Right lung (tissue), 5 donors: Measurements from ENCODE around the gene NCKAP5L. TPM values are rescaled to one million over a fixed set of nuclear protein-coding genes. Genes with fewer than 3 reads are reported as not detected.
A peak's percentile ranks its signal among the peaks of the same experiment; 100 is the strongest.
"Not testable (repeated sequence)": the region's sequence is repeated elsewhere in the genome, so short reads cannot be mapped to it uniquely, and the experiment has no call there.

Experiments used
- DNase-seq, 2 donors: peaks; one replicate each; pipeline ENCODE4 v3.0.0-alpha.2; 2013
- polyA plus RNA-seq, 5 donors: library from polyadenylated mRNA; unstranded; fragments of 120-200 nt; gene quantifications; one replicate each; pipeline versions ENCODE4 v1.2.1 to v1.2.3, GENCODE V29; 2013; ENCODE audit warnings: inconsistent platforms in 1 of 5, low replicate concordance in 1 of 5; ENCODE audit not compliant: insufficient read length in 5 of 5, insufficient read depth in 1 of 5

The NCKAP5L gene
- polyA plus RNA-seq, 5 donors, result 13.4 to 25.7 (median 19.2) TPM

DNA sequence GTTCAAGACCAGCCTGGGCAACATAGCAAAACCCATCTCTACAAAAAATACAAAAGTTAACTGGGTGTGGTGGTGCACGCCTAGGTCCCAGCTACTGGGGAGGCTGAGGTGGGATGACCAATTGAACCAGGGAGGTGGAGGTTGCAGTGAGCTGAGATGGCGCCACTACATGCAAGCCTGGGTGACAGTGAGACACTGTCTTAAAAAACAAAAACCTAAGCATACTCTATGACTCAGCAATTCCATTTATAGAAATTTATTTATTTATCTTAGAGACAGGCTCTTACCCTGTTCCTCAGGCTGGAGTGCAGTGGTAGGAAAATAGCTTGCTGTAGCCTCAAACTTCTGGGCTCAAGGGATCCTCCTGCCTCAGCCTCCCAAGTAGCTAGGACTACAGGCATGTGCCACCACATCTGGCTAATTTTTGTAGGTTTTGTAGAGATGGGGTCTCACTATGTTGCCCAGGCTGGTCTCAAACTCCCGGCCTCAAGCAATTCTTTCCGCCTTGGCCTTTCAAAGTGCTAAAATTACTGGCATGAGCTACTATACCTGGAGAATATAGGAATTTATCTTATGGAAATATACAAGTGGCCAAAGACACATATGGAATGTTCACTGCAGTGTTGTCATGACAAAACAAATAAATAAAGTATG lies 43.3 kb downstream of the NCKAP5L start:
- DNase-seq, result no peak

DNA sequence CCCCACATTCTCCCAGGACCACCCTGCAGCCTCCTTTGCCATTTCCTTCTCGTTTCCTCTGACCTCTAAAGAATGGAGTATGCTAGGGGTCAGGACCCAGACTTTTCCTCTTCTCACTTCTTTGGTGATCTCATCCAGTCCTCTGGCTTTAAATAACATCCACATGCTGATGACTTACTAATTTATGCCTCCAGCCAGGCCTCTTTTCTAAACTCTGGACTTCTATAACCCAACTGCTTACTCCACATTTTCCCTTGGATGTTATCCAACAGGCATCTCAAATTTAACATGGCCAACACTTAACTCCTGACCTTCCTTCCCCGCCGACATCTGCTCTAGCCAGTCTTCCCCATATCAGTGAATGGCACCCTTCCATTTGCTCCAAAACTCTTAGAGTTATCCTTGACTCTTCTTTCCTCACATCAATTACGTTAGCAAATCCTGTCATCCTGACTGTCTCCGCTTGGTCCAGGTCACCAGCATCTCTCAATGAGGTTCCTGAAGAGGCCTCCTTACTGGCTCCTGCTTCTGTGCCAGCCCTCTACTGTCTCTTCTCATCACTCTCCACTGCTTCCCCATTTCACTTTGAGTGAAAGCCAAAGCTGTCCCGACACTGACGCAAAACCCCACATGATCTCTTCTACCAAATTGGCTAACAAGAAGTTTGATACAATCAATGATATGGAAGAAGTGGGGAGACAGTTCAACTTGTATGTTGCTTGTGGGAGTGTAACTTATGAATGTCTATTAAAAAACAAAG lies 44.1 kb downstream of the NCKAP5L start:
- peak; percentile 76 to 81 for DNase-seq

DNA sequence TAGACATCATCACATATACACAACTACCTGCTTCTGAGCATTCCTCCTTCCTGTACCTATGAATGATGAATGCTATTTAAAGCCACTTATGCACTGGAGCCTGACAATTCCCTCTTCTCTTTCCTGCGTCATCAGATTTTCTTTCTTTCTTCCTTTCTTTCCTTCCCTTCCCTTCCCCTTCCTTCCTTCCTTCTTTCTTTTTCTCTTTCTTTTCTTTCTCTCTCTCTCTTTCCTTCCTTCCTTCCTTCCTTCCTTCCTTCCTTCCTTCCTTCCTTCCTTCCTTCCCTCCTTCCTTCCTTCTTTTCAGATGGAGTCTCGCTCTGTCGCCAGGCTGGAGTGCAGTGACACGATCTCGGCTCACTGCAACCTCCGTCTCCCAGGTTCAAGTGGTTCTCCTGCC lies 47.3 kb downstream of the NCKAP5L start:
- not testable (repeated sequence) for DNase-seq

DNA sequence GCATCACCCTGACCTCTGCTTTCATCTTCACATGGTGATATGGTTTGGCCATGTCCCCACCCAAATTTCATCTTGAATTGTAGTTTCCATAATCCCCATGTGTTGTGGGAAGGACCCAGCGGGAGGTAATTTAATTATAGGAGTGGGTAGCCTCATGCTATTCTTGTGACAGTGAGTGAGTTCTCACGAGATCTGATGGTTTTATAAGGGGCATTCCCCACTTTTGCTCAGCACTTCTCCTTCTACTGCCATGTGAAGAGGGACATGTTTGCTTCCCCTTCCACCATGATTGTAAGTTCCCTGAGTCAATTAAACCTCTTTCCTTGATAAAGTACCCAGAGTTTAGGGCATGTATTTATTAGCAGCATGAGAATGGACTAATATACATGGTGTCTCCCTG lies 48.6 kb downstream of the NCKAP5L start:
- no peak for DNase-seq

DNA sequence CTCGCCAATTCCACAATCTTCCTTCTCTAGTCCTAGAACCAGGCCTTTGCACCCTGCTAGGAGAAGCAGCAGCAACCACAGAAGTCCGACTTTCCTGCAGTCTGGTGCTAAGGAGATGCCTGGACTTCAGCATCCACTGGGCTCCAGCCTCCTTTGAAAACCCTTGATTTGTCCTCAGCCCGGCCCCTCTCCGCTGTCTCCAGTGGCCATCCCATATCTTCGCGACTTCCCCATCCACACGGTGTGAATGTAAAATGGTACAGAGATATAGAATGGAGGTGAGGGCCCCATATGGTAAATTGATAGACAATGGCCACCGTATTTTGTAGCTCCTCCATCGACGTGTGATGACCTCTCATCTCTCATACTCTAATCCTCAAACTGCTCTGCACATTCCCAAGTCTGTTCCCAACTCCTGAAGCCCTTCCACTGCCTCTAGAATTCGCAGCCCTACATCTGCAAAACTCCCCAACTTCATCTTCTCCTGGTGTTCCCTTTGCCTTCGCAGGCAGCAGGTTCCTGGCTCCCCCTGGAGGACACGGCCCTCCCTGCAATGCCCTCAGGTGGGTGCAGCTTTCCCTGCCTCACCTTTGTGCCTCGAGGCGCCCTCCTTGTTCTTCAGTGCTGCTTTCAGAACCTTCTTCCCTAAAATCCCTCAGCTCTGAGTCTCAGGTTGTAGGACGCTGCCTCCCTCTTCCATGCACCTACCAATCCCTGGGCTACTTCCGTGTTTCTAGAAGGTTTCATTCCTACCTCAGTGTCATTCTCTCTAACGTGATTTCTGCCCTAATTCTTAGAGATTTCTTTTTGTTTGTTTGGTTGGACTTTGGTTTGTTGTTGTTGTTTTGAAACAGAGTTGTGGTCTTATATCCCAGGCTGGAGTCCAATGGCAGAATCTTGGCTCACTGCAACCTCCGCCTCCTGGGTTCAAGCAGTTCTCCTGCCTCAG lies 50.1 kb downstream of the NCKAP5L start:
- no peak for DNase-seq

DNA sequence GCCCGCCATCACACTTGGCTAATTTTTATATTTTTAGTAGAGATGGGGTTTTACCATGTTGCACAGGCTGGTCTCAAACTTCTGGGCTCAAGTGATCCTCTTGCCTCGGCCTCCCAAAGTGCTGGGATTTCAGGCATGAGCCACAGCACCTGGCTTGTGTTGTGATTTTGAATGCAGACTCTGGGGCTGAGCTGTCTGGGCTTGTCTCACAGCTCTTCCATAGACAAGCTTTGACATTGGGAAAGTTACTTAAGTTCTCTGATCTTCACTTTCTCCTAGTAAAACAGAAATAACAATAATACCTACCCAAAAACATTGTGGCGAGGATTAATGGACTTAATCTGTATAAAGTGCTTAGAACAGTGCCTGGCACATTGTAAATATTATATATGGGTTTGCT lies 50.9 kb downstream of the NCKAP5L start:
- DNase-seq, result no peak

DNA sequence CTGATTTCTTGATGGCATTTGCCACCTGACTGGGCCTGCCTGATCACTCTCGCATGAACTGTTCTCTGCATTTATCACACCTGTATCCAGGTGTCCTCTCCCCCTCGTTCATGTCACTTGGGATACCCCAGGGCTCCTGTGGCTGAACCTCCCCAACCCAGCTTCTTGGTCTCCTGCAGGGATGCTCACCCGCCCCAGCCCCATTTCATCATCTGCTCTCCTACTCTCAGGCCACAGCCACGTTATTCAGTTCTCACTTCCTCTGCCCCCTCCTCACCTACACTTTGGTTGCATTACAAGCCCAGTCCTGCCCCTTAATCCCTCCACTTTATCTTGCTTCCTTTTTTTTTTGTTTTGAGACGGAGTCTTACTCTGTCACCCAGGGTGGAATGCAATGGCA lies 51.4 kb downstream of the NCKAP5L start:
- no peak for DNase-seq

DNA sequence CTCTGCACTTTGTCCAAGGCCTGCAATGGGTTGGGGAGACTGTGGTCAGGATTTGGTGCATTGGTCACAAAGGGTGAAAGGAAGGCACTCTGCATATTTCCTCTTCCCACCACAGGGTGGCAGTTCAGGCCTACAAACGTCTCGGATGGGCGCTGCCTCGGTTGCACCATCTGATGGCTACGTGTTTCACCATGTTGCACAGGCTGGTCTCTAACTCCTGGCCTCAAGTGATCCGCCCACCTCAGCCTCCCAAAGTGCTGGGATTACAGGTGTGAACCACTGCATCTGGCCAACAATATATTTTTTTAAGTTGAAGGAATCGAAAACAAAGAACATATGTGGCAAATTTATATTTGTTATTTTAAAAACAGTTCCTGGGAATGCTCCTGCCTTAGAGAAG lies 51.8 kb downstream of the NCKAP5L start:
- DNase-seq, result peak; percentile 29 to 66

DNA sequence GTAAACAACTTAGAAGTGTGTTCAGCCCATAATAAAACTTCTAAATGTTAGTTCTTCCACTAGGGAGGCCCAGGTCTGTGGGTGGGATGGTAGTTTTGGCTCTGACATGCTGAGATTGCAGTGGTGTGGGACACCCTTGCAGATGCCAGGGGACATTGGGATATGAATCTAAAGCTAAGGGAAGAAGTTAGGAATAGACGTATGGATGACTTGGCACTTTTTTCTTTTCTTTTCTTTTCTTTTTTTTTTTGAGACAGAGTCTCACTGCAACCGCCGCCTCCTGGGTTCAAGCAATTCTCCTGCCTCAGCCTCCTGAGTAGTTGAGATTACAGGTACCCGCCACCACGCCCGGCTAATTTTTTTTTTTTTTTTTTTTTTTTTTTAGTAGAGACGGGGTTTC lies 55.1 kb downstream of the NCKAP5L start:
- not testable (repeated sequence) for DNase-seq

DNA sequence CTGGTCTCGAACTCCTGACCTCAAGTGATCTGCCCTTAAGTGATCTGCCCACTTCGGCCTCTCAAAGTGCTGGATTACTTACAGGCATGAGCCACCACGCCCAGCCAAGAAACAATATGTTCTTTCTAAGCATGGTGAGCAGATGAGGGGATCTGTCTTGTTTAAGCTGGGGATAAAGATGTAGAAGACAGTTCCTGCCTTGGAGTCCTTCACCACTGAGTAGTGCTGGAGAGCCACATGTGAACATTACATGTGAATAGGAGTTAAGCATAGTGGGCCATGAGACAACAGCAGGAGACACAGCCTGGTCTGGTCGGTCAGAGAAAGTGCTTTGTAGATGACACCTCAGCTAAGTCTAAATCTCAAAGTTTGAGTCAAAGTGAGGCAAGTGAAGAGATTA lies 60.9 kb downstream of the NCKAP5L start:
- no peak for DNase-seq

DNA sequence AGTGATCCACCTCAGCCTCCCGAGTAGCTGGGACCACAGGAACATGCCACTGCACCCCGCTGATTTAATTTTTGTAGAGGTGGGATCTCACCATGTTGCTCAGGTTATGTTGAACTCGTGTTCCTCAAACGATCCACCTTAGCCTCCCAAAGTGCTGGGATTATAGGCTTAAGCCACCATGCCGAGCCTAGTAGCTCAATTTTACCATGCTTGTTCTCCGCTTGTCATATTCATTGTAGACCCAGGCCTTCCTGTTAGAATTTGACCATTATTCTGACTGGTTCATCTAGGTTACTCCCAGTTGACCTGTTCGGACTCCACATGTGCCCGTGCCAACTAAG lies 62.1 kb downstream of the NCKAP5L start:
- no peak for DNase-seq

DNA sequence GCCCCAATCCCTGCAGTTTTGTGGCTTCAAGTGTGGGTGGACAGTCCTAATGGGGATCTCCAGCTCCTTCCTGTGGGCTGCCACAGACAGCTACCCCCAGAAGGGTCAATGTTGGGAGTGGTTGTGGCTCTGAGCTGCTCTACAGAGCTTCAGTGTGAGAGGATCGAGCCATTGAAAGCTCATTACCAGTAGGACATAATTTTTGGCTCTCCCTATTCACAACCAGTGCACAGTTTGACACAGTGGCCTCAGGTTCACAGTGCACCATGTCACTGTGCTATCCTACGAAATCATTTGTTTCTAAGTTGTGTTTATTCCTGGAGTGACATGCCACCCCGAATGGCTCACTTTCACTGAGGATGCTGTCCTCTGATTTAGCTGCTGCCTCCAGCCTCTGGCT lies 64.1 kb downstream of the NCKAP5L start:
- DNase-seq, result no peak

DNA sequence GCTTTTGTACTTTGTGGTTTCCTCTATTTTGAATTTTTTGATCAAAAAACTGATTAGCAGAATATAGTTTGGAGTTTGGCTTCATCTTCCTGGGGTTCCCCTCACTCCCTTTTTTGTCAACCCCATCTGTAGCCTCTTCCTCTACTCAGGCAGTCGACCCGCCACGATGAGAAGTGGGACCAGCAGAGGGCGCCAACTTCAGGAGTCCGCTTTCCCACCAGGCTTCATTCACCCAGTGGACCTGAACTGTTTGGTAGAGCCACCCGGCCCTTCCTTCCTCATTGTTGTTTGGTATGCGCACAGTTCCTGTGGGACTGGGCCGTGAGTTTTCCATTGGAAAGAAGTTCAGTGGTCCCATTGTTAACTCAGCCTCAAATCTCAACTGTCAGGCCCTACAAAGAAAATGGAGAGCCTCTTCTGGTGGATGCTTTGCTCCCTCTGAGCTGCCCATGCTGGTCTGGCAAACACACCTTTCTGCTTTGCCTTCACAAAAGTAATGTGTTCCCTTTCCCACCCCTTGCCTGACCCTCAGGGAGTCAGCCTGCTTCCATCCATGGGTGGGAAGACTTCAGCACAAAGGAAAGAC lies 65.1 kb downstream of the NCKAP5L start:
- peak in 1 of 2 donors; percentile 28 for DNase-seq

DNA sequence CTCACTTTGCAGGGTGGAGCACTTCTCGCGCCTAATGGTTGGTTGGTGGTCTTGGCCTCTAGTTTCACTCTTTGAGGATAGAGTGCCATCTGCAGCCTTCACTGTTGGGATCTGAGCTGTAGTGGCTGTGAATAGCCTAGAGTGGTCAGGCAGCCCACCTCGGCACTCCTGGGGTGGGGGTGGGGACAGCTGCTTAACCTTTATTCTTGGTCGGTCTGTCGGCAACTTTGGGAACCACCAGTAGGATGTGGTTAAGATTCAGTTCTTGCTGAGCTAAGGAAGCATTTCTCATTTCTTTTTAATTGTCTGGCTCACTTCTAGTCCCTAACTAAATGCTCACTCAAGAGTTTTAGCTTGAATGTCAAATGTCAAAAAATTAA lies 65.8 kb downstream of the NCKAP5L start:
- no peak for DNase-seq

DNA sequence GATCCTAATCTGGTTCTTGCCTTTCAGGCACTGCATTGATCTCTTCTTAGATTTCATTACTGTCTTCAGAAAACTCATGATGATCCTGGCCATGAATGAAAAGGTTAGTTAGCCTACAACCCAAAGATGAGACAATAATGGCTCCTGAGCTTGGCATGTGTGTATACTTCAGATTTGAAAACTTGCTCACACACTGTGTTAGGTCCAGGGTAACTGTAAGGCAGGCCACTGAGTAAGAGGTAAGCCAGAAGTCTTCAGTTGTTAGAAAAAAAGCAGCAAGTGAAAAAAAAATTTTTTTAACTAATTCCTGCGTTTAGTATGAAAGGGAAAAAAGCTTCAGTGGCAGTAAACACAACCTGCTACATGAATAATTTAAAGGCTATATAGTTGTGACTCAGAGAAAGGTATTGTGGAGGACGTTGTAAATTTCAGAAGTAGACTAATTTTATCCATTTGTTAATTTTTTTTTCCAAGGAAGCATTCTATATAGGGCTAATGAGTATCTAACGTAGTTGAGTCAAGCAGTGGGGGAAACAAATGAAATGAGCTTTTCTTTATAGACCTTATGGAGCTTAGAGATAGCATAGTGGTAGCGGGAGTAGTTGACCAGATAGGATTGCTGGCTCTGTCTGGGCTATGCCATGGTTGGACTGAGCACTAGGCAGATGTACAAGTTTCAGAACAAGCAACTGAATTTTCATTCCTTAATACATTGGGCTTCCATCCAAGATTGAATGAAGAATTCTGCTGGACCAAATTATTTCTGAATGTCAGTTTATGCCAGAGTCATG lies 66.3 kb downstream of the NCKAP5L start:
- no peak for DNase-seq

DNA sequence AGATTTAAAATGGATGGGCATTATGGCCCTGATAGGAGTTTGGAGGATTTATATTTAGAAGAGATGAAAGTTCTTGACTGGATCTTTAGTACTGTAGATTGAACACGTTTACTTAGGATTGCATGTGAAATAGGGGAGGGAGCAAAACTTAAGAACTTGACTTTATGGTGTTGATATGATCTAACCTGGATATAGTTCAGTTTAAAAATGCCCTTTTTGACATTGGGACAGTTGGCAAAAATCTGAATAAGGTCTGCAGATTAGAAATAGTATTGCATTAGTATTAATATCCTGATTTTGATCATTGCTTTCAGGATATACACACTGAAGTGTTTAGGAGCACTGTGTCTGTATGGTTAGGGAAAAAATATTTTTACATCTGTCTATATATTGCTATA lies 77.2 kb downstream of the NCKAP5L start:
- DNase-seq, result no peak

DNA sequence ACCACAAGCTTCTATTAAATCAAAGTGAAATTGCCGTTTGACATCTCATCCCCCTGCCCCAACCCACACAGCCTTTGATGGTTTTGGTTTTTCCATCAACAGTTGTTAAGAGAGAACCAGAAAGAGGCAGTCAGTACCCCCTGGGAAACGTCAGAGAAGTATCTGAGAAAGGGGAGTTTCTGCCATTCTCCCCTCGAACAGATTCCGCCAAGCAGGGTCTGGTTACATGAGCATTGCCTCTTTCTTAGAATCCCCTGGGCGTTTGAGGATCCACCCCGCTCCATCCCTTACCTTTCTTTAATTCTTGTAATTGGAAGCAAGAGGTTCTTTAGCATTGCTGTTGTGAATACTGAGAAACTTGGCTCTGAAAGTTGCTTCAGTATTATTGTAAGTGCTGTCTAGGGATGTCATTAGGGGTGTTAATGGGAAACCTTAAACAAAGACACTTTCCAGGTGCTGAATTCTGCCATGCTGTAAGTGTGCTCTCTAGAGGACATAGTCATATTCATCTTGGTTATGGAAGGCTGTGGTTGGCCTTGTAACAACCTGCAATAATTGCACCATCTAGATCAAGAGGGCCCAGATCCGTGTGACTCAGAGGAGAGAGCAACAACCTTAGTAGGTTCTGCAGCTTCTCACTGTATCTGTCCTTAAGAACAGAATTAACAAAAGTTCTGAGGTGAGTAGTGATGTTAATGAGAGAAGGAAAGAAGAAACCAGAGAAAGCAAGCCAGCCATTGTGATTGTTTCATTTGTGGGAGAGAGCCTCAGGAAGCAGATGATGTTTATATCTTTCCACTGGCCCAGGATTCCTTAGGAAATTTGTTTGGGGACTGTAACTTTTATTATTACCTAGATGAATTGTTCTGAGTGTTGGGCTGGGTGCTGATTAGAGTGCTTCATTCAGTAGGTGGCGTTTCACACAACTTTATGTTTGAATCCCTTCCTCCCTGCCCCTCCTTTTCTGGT lies 77.9 kb downstream of the NCKAP5L start:
- no peak for DNase-seq

DNA sequence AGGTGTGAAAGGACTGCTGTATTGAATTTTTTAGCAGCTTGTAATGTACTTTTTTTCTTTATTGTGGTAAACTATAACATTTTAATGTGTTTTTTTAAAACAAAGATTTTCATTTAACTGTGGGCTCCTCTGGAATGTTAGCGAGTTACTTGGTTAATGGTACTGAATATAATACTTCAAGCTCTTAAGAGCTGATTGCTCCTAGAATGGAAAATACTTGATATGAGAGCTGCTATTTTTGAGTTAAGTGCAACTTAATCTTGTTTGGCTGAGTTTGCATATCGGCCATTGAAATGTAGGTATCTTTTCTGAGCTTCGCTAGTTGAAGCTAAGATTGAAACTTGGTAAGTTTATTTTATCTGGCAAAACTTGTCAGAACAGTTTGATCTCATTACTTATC lies 79.4 kb downstream of the NCKAP5L start:
- DNase-seq, result no peak

DNA sequence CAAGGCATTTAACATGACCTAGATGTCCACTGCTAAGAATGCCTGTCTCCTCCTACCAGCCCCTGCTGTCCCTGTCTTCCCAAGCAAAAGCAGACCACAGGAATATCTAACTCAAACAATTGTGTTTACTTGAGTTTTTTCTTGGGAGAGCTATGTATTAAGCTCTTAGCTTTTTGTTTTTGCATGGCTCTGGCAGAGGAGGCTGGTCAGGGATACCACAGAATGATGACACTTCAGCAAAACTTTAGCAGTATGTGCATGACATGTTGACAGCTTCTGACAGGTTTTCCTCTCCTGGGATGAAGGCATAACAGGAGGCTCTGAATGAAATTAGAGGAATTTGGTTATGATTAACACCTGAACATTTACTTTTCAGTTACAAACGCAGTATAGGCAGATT lies 79.9 kb downstream of the NCKAP5L start:
- DNase-seq, result no peak

DNA sequence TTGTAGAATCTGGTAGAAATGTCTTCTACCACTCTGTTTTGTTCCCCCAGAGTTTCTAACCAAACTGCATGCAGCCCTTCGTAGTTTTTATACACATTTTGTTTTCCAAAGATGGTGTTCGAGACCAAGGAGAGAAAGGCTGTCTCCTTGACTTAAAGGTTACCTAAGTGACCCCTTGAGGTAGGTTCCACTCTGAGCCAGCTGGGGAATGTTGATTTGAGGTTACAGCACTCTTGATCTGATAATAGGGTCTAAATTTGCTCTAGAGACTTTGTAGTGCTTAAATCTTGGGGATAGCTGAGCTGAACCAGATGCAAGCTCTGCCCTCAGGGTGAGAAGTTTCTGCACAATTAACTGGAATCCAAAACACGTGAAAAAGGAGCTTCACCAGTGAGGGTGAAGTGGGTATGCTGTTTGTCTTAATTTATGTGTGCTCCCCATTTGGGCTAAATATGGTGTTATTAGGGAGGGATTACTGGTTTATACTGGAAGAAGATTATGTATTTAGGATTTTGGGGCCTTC lies 83.8 kb downstream of the NCKAP5L start:
- DNase-seq, result no peak
